ELF-1 (cell line): ENCODE measurements around the gene ROBO2.

Experiments used
- DNase-seq: peaks from one replicate; pipeline ENCODE4 v3.0.0-alpha.2; 2016; ENCODE audit warnings: low read depth, low spot score

Gene ROBO2

GRCh38 chr3:77326586-77326985 is 286.7 kb downstream of the ROBO2 start:
- DNase-seq, result no peak

- no peak for DNase-seq
These were observed 288.8 kb downstream of the ROBO2 start for GRCh38 chr3:77328690-77329089.

GRCh38 chr3:77329116-77329515 is 289.2 kb downstream of the ROBO2 start:
- no peak for DNase-seq

GRCh38 chr3:77338195-77338594 is 298.3 kb downstream of the ROBO2 start:
- no peak for DNase-seq

- no peak for DNase-seq
These were observed 302.1 kb downstream of the ROBO2 start for GRCh38 chr3:77342027-77342426.

GRCh38 chr3:77342688-77343087 is 302.8 kb downstream of the ROBO2 start:
- DNase-seq, result no peak

- no peak for DNase-seq
These were observed 305.1 kb downstream of the ROBO2 start for GRCh38 chr3:77345009-77345408.

GRCh38 chr3:77348244-77348855 is 308.5 kb downstream of the ROBO2 start:
- peak; percentile 68 for DNase-seq

- DNase-seq, result no peak
These were observed 315.1 kb downstream of the ROBO2 start for GRCh38 chr3:77354958-77355357.

- no peak for DNase-seq
These were observed 323.0 kb downstream of the ROBO2 start for GRCh38 chr3:77362936-77363335.

- DNase-seq, result no peak
These were observed 325.3 kb downstream of the ROBO2 start for GRCh38 chr3:77365152-77365551.

- DNase-seq, result no peak
These were observed 330.5 kb downstream of the ROBO2 start for GRCh38 chr3:77370413-77370812.

GRCh38 chr3:77372018-77372417 is 332.1 kb downstream of the ROBO2 start:
- no peak for DNase-seq

GRCh38 chr3:77372634-77373346 is 332.9 kb downstream of the ROBO2 start:
- DNase-seq, result no peak

- peak; percentile 1 for DNase-seq
These were observed 333.7 kb downstream of the ROBO2 start for GRCh38 chr3:77373619-77374018.

GRCh38 chr3:77376511-77376910 is 336.6 kb downstream of the ROBO2 start:
- DNase-seq, result no peak

GRCh38 chr3:77377717-77378116 is 337.8 kb downstream of the ROBO2 start:
- no peak for DNase-seq

GRCh38 chr3:77380136-77380535 is 340.2 kb downstream of the ROBO2 start:
- no peak for DNase-seq

- DNase-seq, result no peak
These were observed 341.5 kb downstream of the ROBO2 start for GRCh38 chr3:77381431-77381830.

- no peak for DNase-seq
These were observed 352.3 kb downstream of the ROBO2 start for GRCh38 chr3:77392181-77392580.

GRCh38 chr3:77394046-77394445 is 354.1 kb downstream of the ROBO2 start:
- no peak for DNase-seq

- no peak for DNase-seq
These were observed 365.0 kb downstream of the ROBO2 start for GRCh38 chr3:77404871-77405270.

- DNase-seq, result no peak
These were observed 367.5 kb downstream of the ROBO2 start for GRCh38 chr3:77407441-77407840.
